NB4 (cell line): ENCODE data around the gene KCTD1.

Experiments used
- CTCF ChIP-seq: IDR thresholded peaks from one replicate; pipeline ENCODE4 v1.5.1; 2012; ENCODE audit warnings: low read depth, low read length
- POLR2A ChIP-seq: IDR thresholded peaks from 2 replicates; pipeline ENCODE4 v1.6.1; 2011; ENCODE audit warnings: mild to moderate bottlenecking; ENCODE audit not compliant: insufficient read length; ENCODE audit errors: extremely low read depth

- TF ChIP-seq POLR2A (no peak), CTCF (no peak)
Observed at GRCh38 chr18:26563024-26563423, 14.7 kb upstream of the KCTD1 start.
